H1 (cell line): ENCODE results near the gene C1orf56. TPM values are rescaled to one million over a fixed set of nuclear protein-coding genes. Genes with fewer than 3 reads are reported as not detected.

Source experiments
- BACH1 ChIP-seq: IDR thresholded peaks from 2 replicates; pipeline ENCODE4 v1.6.1; 2012; ENCODE audit warnings: low read length, improper control_type of control experiment
- CBX8 ChIP-seq: fragments of 300-800, 300-1000 bp; sonication (generic); IDR thresholded peaks from 2 replicates; pipeline ENCODE4 v1.7.1; 2016; ENCODE audit warnings: low read depth, low read length, borderline replicate concordance
- CEBPB ChIP-seq: IDR thresholded peaks from 2 replicates; pipeline ENCODE4 v1.6.1; 2012; ENCODE audit warnings: low read depth, low read length
- CHD2 ChIP-seq: IDR thresholded peaks from 2 replicates; pipeline ENCODE4 v1.6.1; 2012; ENCODE audit warnings: low read length, improper control_type of control experiment
- CREB1 ChIP-seq: IDR thresholded peaks from 2 replicates; pipeline ENCODE4 v1.6.1; 2012; ENCODE audit warnings: inconsistent platforms
- EZH2 ChIP-seq: fragments of 200-600 bp; sonication (generic); IDR thresholded peaks from 2 replicates; pipeline ENCODE4 v1.7.1; 2012; ENCODE audit warnings: low read depth, mild to moderate bottlenecking, moderate library complexity, low read length, inconsistent platforms; ENCODE audit not compliant: severe bottlenecking
- HDAC2 ChIP-seq, 2 experiments: fragments of 300-600 bp in 1 of 2; sonication (generic) in 1 of 2; IDR thresholded peaks; 2 replicates each; pipeline ENCODE4 v1.6.1; 2011 to 2012; ENCODE audit warnings: low read depth in 2 of 2, low read length in 2 of 2, mild to moderate bottlenecking in 2 of 2, moderate library complexity in 2 of 2, borderline replicate concordance in 1 of 2, inconsistent platforms in 1 of 2
- JUND ChIP-seq: IDR thresholded peaks from 2 replicates; pipeline ENCODE4 v1.6.1; 2011; ENCODE audit warnings: mild to moderate bottlenecking, improper control_type of control experiment, low read length
- POLR2AphosphoS5 ChIP-seq: IDR thresholded peaks from 2 replicates; pipeline ENCODE4 v1.6.1; 2011; ENCODE audit warnings: low read depth, low read length
- POU5F1 ChIP-seq: IDR thresholded peaks from 2 replicates; pipeline ENCODE4 v1.6.1; 2011; ENCODE audit warnings: low read depth, mild to moderate bottlenecking, low read length, moderate library complexity
- TAF1 ChIP-seq: IDR thresholded peaks from 2 replicates; pipeline ENCODE4 v1.6.1; 2011; ENCODE audit warnings: mild to moderate bottlenecking, low read depth, low read length
- TEAD4 ChIP-seq: IDR thresholded peaks from 2 replicates; pipeline ENCODE4 v1.6.1; 2012; ENCODE audit warnings: low read depth, low read length, inconsistent platforms, mixed read lengths
- polyA plus RNA-seq, 7 experiments: library from polyadenylated mRNA; depleted of rRNA in 3 of 7; stranded (reverse) in 5 of 7; unstranded in 2 of 7; fragments of >200 nt in 5 of 7; fragments of 200-250 nt in 2 of 7; gene quantifications; 1 replicate in 5 of 7; 2 replicates in 1 of 7; 4 replicates in 1 of 7; pipeline versions ENCODE4 v1.2.1 to v1.2.3, GENCODE V29; 2011 to 2013; ENCODE audit warnings: missing spikeins in 2 of 7, mixed read lengths in 2 of 7
- total RNA-seq: library from RNA; stranded (reverse); fragmentation: NEBNext Ultra II Directional; extraction: Animal tissue kit (Norgen Biotek cat#: 25700); gene quantifications from 2 replicates; pipeline ENCODE4 v1.2.1, GENCODE V29; 2021
- TF ChIP-seq, protein P1 (sequence below): IDR thresholded peaks from 2 replicates; pipeline ENCODE4 v1.6.1; 2012; ENCODE audit warnings: inconsistent platforms
- TF ChIP-seq, protein P2 (sequence below): IDR thresholded peaks from 2 replicates; pipeline ENCODE4 v1.6.1; 2011; ENCODE audit warnings: low read depth, mild to moderate bottlenecking, low read length; ENCODE audit not compliant: insufficient read depth

Gene C1orf56
- total and polyA plus RNA-seq, 2 of the 8 experiments (the other 6 are each of a cell fraction or from before 2014, with no cell fraction given) = 3.0 to 3.4 TPM

DNA sequence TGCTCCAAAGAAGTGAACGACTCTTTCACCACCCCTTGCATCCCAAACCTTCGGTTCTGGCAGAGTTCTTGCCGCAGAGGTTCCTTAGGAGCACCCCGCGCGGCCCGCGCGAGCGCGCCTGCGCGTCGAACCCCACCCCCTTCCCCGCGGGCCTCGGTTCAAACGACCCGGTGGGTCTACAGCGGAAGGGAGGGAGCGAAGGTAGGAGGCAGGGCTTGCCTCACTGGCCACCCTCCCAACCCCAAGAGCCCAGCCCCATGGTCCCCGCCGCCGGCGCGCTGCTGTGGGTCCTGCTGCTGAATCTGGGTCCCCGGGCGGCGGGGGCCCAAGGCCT, at the start of gene C1orf56 (continued):
- TF ChIP-seq POU5F1 (no peak), TAF1 (peak; percentile 70), EZH2 (no peak), TEAD4 (no peak), JUND (no peak), CBX8 (no peak), CEBPB (no peak), POLR2AphosphoS5 (peak; percentile 63; the same call in 1 of the 2 replicates), CHD2 (no peak), CREB1 (no peak), BACH1 (no peak), HDAC2 (IDR thresholded peaks at IDR 0.05; ENCODE audit: borderline replicate concordance in 1 of 2, low read depth in 2 of 2, low read length in 2 of 2) (peak in 1 of 2 experiments; percentile 74; a peak in 2 of 4 replicates)
- TF ChIP-seq, protein P1, sequence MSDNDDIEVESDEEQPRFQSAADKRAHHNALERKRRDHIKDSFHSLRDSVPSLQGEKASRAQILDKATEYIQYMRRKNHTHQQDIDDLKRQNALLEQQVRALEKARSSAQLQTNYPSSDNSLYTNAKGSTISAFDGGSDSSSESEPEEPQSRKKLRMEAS = peak; percentile 11; the same call in 1 of the 2 replicates
- TF ChIP-seq, protein P2, sequence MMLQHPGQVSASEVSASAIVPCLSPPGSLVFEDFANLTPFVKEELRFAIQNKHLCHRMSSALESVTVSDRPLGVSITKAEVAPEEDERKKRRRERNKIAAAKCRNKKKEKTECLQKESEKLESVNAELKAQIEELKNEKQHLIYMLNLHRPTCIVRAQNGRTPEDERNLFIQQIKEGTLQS = no peak
